OCI-LY1 (cell line): Measurements from ENCODE around the gene TMEM52B.
A peak's percentile ranks its signal among the peaks of the same experiment; 100 is the strongest.

Experiments
- H2AFZ ChIP-seq: fragments of 200-600 bp; sonication (generic), shearing (Covaris generic); 2 replicates; pipeline ENCODE4 v1.6.0; 2014; ENCODE audit warnings: antibody characterized with exemption, mild to moderate bottlenecking, low read length
- H3F3A ChIP-seq: fragments of 200-600 bp; sonication (generic), shearing (Covaris generic); 2 replicates; pipeline ENCODE4 v1.6.0; 2014; ENCODE audit warnings: mild to moderate bottlenecking, antibody characterized with exemption, low read length, moderate library complexity; ENCODE audit not compliant: insufficient read depth
- H3K27ac ChIP-seq: fragments of 200-600 bp; sonication (generic); 2 replicates; pipeline ENCODE4 v1.5.1; 2014; ENCODE audit warnings: low read length, mixed run types, mild to moderate bottlenecking, low read depth; ENCODE audit not compliant: poor library complexity, severe bottlenecking
- H3K27me3 ChIP-seq: fragments of 200-600 bp; sonication (generic); 2 replicates; pipeline ENCODE4 v1.6.0; 2014; ENCODE audit warnings: antibody characterized with exemption, mild to moderate bottlenecking, low read length, moderate library complexity; ENCODE audit not compliant: insufficient read depth
- H3K36me3 ChIP-seq: fragments of 200-600 bp; sonication (generic); 2 replicates; pipeline ENCODE4 v1.6.1; 2014; ENCODE audit warnings: mild to moderate bottlenecking, antibody characterized with exemption, low read length, moderate library complexity, mixed read lengths; ENCODE audit not compliant: insufficient read depth
- H3K4me1 ChIP-seq: fragments of 200-600 bp; sonication (generic); 2 replicates; pipeline ENCODE4 v1.5.1; 2014; ENCODE audit warnings: mild to moderate bottlenecking, low read length, moderate library complexity; ENCODE audit not compliant: insufficient read depth, severe bottlenecking
- H3K4me2 ChIP-seq: fragments of 200-600 bp; sonication (generic), shearing (Covaris generic); 2 replicates; pipeline ENCODE4 v1.6.1; 2014; ENCODE audit warnings: low read length
- H3K4me3 ChIP-seq: fragments of 200-600 bp; sonication (generic); 2 replicates; pipeline ENCODE4 v1.5.1; 2014; ENCODE audit warnings: low read length, low read depth, mild to moderate bottlenecking, mixed read lengths; ENCODE audit not compliant: poor library complexity, severe bottlenecking
- H3K79me2 ChIP-seq: fragments of 200-600 bp; shearing (Covaris generic); 2 replicates; pipeline ENCODE4 v1.6.1; 2016; ENCODE audit warnings: mixed run types, low read length, mixed read lengths; ENCODE audit not compliant: insufficient read depth
- H3K9ac ChIP-seq: fragments of 200-600 bp; sonication (generic), shearing (Covaris generic); 2 replicates; pipeline ENCODE4 v1.6.1; 2014; ENCODE audit warnings: mild to moderate bottlenecking, low read length, mixed read lengths
- H3K9me2 ChIP-seq: fragments of 200-600 bp; sonication (generic), shearing (Covaris generic); 2 replicates; pipeline ENCODE4 v1.6.1; 2014; ENCODE audit warnings: low read depth, mild to moderate bottlenecking, low read length, mixed read lengths
- H3K9me3 ChIP-seq: fragments of 200-600 bp; shearing (Covaris generic); 2 replicates; pipeline ENCODE4 v1.6.1; 2014; ENCODE audit warnings: low read length, mixed read lengths
- H4K20me1 ChIP-seq: fragments of 200-600 bp; sonication (generic), shearing (Covaris generic); 2 replicates; pipeline ENCODE4 v1.6.0; 2016; ENCODE audit warnings: mild to moderate bottlenecking, low read length; ENCODE audit not compliant: insufficient read depth
- EZH2 ChIP-seq: fragments of 200-600 bp; sonication (generic), shearing (Covaris generic); IDR thresholded peaks from 2 replicates; pipeline ENCODE4 v1.8.0; 2017; ENCODE audit warnings: borderline replicate concordance, mixed run types, mild to moderate bottlenecking, antibody characterized with exemption, low read length, moderate library complexity, mixed read lengths
- TF ChIP-seq, protein P1 (sequence below): fragments of 200-600 bp; sonication (generic), shearing (Covaris generic); IDR thresholded peaks from 2 replicates; pipeline ENCODE4 v1.5.1; 2017; ENCODE audit warnings: mild to moderate bottlenecking, antibody characterized with exemption, low read length, moderate library complexity, mixed read lengths

TMEM52B gene

DNA sequence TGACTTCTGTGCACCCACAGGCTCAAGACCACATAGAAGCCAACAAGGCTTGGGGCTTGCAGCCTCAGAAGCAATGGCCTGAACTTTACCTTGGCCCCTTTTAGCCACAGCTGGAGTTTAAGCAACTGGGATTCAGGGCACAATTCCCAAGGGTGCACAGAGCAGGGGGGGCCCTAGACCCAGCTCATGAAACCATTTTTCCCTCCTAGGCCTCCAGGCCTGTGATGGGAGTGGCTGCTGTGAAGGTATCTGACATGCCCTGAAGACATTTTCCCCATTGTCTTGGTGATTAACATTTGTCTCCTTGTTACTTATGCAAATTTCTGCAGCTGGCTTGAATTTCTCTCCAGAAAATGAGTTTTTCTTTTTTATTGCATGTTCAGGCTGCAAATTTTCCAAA lies 55.7 kb downstream of the TMEM52B start:
- Histone ChIP-seq H3K36me3 (peaks cover 36% of the 10 kb centered on the region), H3K4me2 (no peak overlapping the region), H4K20me1 (no peaks in the 10 kb centered on the region), H3K27ac (no peak overlapping the region), H3K9me3 (peaks cover 18% of the 10 kb centered on the region), H3K27me3 (no peaks in the 10 kb centered on the region), H3K4me3 (no peak overlapping the region), H3K9ac (no peak overlapping the region), H3K79me2 (no peaks in the 10 kb centered on the region), H3K9me2 (no peaks in the 10 kb centered on the region), H3K4me1 (peaks cover 17% of the 10 kb centered on the region), H2AFZ (no peak overlapping the region), H3F3A (no peaks in the 10 kb centered on the region)
- no peak for TF ChIP-seq EZH2
- TF ChIP-seq, protein P1, sequence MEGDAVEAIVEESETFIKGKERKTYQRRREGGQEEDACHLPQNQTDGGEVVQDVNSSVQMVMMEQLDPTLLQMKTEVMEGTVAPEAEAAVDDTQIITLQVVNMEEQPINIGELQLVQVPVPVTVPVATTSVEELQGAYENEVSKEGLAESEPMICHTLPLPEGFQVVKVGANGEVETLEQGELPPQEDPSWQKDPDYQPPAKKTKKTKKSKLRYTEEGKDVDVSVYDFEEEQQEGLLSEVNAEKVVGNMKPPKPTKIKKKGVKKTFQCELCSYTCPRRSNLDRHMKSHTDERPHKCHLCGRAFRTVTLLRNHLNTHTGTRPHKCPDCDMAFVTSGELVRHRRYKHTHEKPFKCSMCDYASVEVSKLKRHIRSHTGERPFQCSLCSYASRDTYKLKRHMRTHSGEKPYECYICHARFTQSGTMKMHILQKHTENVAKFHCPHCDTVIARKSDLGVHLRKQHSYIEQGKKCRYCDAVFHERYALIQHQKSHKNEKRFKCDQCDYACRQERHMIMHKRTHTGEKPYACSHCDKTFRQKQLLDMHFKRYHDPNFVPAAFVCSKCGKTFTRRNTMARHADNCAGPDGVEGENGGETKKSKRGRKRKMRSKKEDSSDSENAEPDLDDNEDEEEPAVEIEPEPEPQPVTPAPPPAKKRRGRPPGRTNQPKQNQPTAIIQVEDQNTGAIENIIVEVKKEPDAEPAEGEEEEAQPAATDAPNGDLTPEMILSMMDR, result no peak

DNA sequence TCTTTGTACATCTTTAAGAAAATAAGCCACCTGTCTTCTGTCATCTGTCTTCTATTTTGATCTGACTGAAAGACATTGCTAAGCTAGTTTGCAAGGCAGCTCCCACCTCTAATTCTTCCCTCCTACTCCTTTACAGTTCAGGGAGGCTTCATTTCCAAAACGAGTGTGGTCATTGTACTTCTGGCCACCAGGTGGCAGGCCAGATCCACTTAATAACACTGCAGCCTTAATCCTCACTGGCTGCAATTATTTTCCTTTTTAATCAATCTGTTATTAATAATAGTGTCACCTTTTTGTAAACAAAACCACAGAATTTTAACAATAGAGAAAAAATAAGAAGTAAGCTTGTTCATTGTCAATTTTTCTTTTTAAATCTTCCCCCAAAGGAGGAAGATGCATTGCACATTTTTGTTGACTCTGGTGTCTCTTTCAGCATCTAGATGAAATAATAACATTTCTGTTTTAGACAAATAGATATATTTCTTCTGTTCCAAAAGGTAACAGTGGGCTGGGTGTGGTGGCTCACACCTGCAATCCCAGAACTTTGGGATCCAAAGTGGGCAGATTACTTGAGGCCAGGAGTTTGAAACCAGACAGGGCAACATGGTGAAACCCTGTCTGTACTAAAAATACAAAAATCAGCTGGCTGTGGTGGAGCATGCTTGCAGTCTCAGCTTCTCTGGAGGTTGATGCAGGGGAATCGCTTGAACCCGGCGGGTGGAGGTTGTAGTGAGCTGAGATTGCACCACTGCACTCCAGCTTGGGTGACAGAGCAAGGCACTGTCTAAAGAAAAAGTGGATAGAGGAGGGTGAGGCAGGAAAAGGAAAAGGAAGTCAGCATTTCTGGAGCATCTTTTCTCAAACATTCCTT lies 57.2 kb downstream of the TMEM52B start:
- no peaks in the 10 kb centered on the region for H4K20me1 ChIP-seq
- peaks cover 23% of the 10 kb centered on the region for H3K4me1 ChIP-seq
- no peak for TF ChIP-seq EZH2
- TF ChIP-seq, protein P1, result peak; percentile 87
- peak overlapping the region; percentile 65 for H3K27ac ChIP-seq
- no peak overlapping the region for H3K9ac ChIP-seq
- peaks cover 18% of the 10 kb centered on the region for H3K9me3 ChIP-seq
- no peak overlapping the region for H3K4me2 ChIP-seq
- H2AFZ ChIP-seq, result no peak overlapping the region
- H3K36me3 ChIP-seq, result peaks cover 34% of the 10 kb centered on the region
- H3K4me3 ChIP-seq, result no peak overlapping the region
- no peaks in the 10 kb centered on the region for H3K79me2 ChIP-seq
- no peaks in the 10 kb centered on the region for H3K27me3 ChIP-seq
- H3F3A ChIP-seq, result no peaks in the 10 kb centered on the region
- H3K9me2 ChIP-seq, result no peaks in the 10 kb centered on the region

DNA sequence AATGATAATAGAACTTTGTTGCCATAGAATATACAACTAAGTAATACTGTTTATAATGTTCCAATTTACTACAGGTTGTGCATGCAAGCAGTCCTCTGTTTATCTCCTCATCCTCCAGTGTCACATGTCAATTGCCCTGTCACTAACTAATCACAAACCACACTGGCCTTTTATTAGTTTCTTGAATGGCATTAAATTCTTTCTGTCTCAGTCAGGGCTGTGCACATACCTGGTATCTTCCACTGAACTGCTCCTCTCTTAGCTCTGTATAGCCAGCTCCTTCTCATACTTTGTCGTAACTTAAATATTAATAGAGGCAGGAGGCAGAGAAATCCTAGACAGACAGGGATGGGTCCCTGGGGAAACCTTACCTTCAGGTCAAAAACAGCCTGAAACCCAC lies 57.9 kb downstream of the TMEM52B start:
- peak overlapping the region; percentile 65 for H3K27ac ChIP-seq

More for the DNA sequence above, 57.9 kb downstream of the TMEM52B start:
- peaks cover 28% of the 10 kb centered on the region for H3K36me3 ChIP-seq
- H4K20me1 ChIP-seq, result no peaks in the 10 kb centered on the region
- H3K9me3 ChIP-seq, result peaks cover 18% of the 10 kb centered on the region
- no peaks in the 10 kb centered on the region for H3K9me2 ChIP-seq
- no peak overlapping the region for H3K9ac ChIP-seq
- H3K4me1 ChIP-seq, result peaks cover 31% of the 10 kb centered on the region
- H3K4me2 ChIP-seq, result no peak overlapping the region
- no peak overlapping the region for H3K4me3 ChIP-seq
- no peak overlapping the region for H2AFZ ChIP-seq
- H3F3A ChIP-seq, result no peaks in the 10 kb centered on the region
- H3K79me2 ChIP-seq, result no peaks in the 10 kb centered on the region
- no peaks in the 10 kb centered on the region for H3K27me3 ChIP-seq
- TF ChIP-seq EZH2, result no peak
- TF ChIP-seq, protein P1, result no peak
